PC-3 (cell line): ENCODE results near the gene NEU2. TPM values are rescaled to one million over a fixed set of nuclear protein-coding genes. Genes with fewer than 3 reads are reported as not detected.

Experiments
- ATAC-seq: fragments of 200-7000 bp; cut with Tn5 transposase; 2 replicates; pipeline ENCODE4 v1.9.1; 2020; ENCODE audit warnings: mild to moderate bottlenecking, moderate library complexity
- BruUV-seq: library from RNA; stranded (reverse); fragments of 400-500 nt; replicated peaks from 2 replicates; lab custom pipeline; 2021; lab: Mats Ljungman, UMichigan
- CTCF ChIA-PET: fragments of 300-600 bp; sonication (Branson Sonifier 250); formaldehyde crosslinking; loops from one replicate; lab custom pipeline; 2022; ENCODE audit warnings: antibody characterized with exemption; lab: Charles Lee
- POLR2A ChIA-PET: fragments of 300-600 bp; sonication (Branson Sonifier 250); formaldehyde crosslinking; loops from one replicate; lab custom pipeline; 2022; ENCODE audit warnings: antibody characterized with exemption; ENCODE audit not compliant: unreplicated experiment; lab: Charles Lee
- DNase-seq: peaks from one replicate; pipeline ENCODE4 v3.0.0-alpha.2; 2015
- H2AFZ ChIP-seq: fragments of 300-600 bp; sonication (generic); 2 replicates; pipeline ENCODE4 v1.6.0; 2016; ENCODE audit warnings: antibody characterized with exemption, low read length
- H3F3A ChIP-seq: fragments of 300-600 bp; sonication (generic); one replicate; pipeline ENCODE4 v1.6.0; 2017; ENCODE audit warnings: antibody characterized with exemption, low read length, control low read depth, mild to moderate bottlenecking; ENCODE audit not compliant: unreplicated experiment
- H3K27ac ChIP-seq: fragments of 300-600 bp; sonication (generic); 2 replicates; pipeline ENCODE4 v1.5.1; 2016; ENCODE audit warnings: mild to moderate bottlenecking, low read length
- H3K27me3 ChIP-seq: fragments of 300-600 bp; sonication (generic); 2 replicates; pipeline ENCODE4 v1.6.1; 2016; ENCODE audit warnings: low read length, mixed read lengths
- H3K36me3 ChIP-seq: fragments of 300-600 bp; sonication (generic); 2 replicates; pipeline ENCODE4 v1.6.1; 2016; ENCODE audit warnings: low read depth, mixed run types, low read length, mixed read lengths
- H3K4me1 ChIP-seq: fragments of 300-600 bp; sonication (generic); 2 replicates; pipeline ENCODE4 v1.5.1; 2016; ENCODE audit warnings: low read length; ENCODE audit not compliant: insufficient read depth
- H3K4me2 ChIP-seq: fragments of 300-600 bp; sonication (generic); 2 replicates; pipeline ENCODE4 v1.6.0; 2016; ENCODE audit warnings: low read length
- H3K4me3 ChIP-seq: fragments of 300-600 bp; sonication (generic); 2 replicates; pipeline ENCODE4 v1.5.1; 2016; ENCODE audit warnings: mild to moderate bottlenecking, low read length, mixed read lengths
- H3K79me2 ChIP-seq: fragments of 300-600 bp; sonication (generic); 2 replicates; pipeline ENCODE4 v1.6.1; 2017; ENCODE audit warnings: low read length, mixed read lengths
- H3K9ac ChIP-seq: fragments of 300-600 bp; sonication (generic); 2 replicates; pipeline ENCODE4 v1.6.0; 2016; ENCODE audit warnings: mild to moderate bottlenecking, low read length
- H3K9me2 ChIP-seq: fragments of 300-600 bp; sonication (generic); replicated peaks from 2 replicates; pipeline ENCODE4 v1.6.1; 2016; ENCODE audit warnings: mixed run types, low read length, mixed read lengths
- H3K9me3 ChIP-seq: fragments of 300-600 bp; sonication (generic); 2 replicates; pipeline ENCODE4 v1.6.1; 2016; ENCODE audit warnings: low read length, mixed read lengths
- H4K20me1 ChIP-seq: fragments of 300-600 bp; sonication (generic); 2 replicates; pipeline ENCODE4 v1.6.1; 2016; ENCODE audit warnings: low read length, mixed read lengths
- EZH2 ChIP-seq: fragments of 300-600 bp; sonication (generic); IDR thresholded peaks from one replicate; pipeline ENCODE4 v1.6.1; 2017; ENCODE audit warnings: antibody characterized with exemption, mild to moderate bottlenecking, low read length; ENCODE audit not compliant: unreplicated experiment
- EZH2phosphoT487 ChIP-seq: fragments of 300-600 bp; sonication (generic); IDR thresholded peaks from 2 replicates; pipeline ENCODE4 v1.6.1; 2018; ENCODE audit warnings: mild to moderate bottlenecking, antibody characterized with exemption, low read length, borderline replicate concordance
- intact Hi-C: fragments of 100-400 bp; cut with micrococcal nuclease; formaldehyde crosslinking; loops from 2 replicates; pipeline ENCODE4 v1.9.0; 2023
- total RNA-seq: library from RNA; depleted of rRNA; stranded (reverse); fragments of >200 nt; gene quantifications from 2 replicates; pipeline ENCODE4 v1.2.3, GENCODE V29; 2014
- TF ChIP-seq, protein P1 (sequence below): fragments of 300-600 bp; sonication (generic); conservative IDR thresholded peaks from 2 replicates; pipeline ENCODE4 v1.5.1; 2017; ENCODE audit warnings: antibody characterized with exemption, low read depth, mild to moderate bottlenecking, low read length

The NEU2 gene
- total RNA-seq, 1 experiment from 2014 or later = 4.5 TPM

DNA sequence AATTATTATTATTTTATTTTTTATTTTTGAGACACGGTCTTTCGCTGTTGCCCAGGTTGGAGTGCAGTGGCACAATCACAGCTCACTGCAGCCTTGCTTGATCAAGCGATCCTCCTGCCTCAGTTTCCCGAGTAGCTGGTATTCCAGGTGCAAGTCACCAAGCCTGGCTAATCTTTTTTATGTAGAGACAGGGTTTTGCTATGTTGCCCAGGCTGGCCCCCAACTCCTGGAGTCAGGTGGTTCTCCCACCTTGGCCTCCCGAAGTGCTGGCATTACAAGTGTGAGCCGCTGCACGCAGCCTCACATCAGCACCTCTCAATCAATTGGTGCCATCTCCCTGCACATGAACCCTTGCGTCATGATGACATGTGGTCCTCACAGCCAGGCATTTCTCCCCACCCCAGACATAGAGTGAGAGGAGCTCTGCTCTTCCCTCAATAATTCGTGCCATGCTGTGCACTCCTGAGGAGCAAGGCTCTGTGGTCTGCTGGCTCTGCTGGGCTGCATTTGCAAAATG, 33.5 kb downstream of the NEU2 start:
- H3F3A ChIP-seq = no peaks in the 10 kb centered on the region
- ChIA-PET POLR2A (no interaction called here), CTCF (interaction anchor here (0.6 kb wide), 1 partner anchor 66 kb away, joined by 3 read pairs; no protein-coding TSS in a partner anchor)
- H3K4me2 ChIP-seq = no peak overlapping the region
- H3K27ac ChIP-seq = no peak overlapping the region
- no peak overlapping the region for H2AFZ ChIP-seq
- no peak for DNase-seq
- no peaks in the 10 kb centered on the region for H4K20me1 ChIP-seq
- BruUV-seq = no TSS peak
- no peaks in the 10 kb centered on the region for H3K9me2 ChIP-seq
- no peak for ATAC-seq
- intact Hi-C loops = no loop called here
- no peaks in the 10 kb centered on the region for H3K36me3 ChIP-seq
- no peak overlapping the region for H3K9ac ChIP-seq
- H3K4me3 ChIP-seq = no peak overlapping the region
- TF ChIP-seq EZH2phosphoT487 = no peak
- TF ChIP-seq EZH2 = no peak
- TF ChIP-seq, protein P1, sequence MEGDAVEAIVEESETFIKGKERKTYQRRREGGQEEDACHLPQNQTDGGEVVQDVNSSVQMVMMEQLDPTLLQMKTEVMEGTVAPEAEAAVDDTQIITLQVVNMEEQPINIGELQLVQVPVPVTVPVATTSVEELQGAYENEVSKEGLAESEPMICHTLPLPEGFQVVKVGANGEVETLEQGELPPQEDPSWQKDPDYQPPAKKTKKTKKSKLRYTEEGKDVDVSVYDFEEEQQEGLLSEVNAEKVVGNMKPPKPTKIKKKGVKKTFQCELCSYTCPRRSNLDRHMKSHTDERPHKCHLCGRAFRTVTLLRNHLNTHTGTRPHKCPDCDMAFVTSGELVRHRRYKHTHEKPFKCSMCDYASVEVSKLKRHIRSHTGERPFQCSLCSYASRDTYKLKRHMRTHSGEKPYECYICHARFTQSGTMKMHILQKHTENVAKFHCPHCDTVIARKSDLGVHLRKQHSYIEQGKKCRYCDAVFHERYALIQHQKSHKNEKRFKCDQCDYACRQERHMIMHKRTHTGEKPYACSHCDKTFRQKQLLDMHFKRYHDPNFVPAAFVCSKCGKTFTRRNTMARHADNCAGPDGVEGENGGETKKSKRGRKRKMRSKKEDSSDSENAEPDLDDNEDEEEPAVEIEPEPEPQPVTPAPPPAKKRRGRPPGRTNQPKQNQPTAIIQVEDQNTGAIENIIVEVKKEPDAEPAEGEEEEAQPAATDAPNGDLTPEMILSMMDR = no peak
- H3K79me2 ChIP-seq = no peaks in the 10 kb centered on the region
- H3K4me1 ChIP-seq = peaks cover 13% of the 10 kb centered on the region
- no peaks in the 10 kb centered on the region for H3K27me3 ChIP-seq
- no peaks in the 10 kb centered on the region for H3K9me3 ChIP-seq

DNA sequence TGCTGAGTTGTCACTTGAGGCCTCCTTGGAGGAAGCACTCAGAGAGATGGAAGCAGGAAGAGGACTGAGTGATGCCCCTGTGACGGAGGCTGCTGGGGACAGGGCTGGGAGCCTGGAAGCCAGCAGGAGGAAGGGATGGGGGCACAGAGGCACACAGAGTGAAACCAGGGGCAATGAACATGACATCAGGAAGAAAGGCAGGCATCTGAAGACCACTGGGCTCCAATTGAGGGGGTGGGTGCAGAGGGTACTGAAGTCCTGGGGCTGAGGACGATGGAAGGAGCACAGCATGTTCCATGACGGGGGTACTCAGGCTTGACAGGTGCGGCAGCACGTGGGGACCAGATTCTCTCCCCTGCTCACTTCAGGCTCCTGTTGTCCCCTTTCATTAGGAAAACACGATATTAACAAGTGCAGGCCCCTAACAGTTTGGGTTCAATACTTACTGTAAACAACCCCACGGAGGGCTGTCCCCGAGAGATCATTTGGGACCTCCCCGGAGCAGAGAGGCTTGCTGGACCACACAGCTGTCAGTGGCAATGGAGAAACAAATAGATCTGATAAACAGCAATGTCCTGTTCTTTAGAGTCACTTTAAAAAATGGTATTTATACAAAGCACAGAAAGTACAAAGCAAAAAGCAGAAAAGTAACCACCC, 36.4 kb downstream of the NEU2 start:
- H3K9me2 ChIP-seq = no peaks in the 10 kb centered on the region
- TF ChIP-seq EZH2 = no peak
- TF ChIP-seq EZH2phosphoT487 = no peak
- TF ChIP-seq, protein P1 = no peak
- BruUV-seq = no TSS peak
- intact Hi-C loops = no loop called here
- no peaks in the 10 kb centered on the region for H3K27me3 ChIP-seq
- H4K20me1 ChIP-seq = no peaks in the 10 kb centered on the region
- DNase-seq = no peak
- no peak overlapping the region for H3K9ac ChIP-seq
- H2AFZ ChIP-seq = no peak overlapping the region
- no peaks in the 10 kb centered on the region for H3K79me2 ChIP-seq
- H3K36me3 ChIP-seq = no peaks in the 10 kb centered on the region
- 0 out of 2 replicates have a peak, but pooled peaks cover 4% of the 10 kb centered on the region for H3K9me3 ChIP-seq
- H3K4me2 ChIP-seq = no peak overlapping the region
- peaks cover 13% of the 10 kb centered on the region for H3K4me1 ChIP-seq
- ChIA-PET POLR2A (no interaction called here), CTCF (no interaction called here)
- no peak for ATAC-seq
- no peak overlapping the region for H3K4me3 ChIP-seq
- no peak overlapping the region for H3K27ac ChIP-seq
- H3F3A ChIP-seq = no peaks in the 10 kb centered on the region

DNA sequence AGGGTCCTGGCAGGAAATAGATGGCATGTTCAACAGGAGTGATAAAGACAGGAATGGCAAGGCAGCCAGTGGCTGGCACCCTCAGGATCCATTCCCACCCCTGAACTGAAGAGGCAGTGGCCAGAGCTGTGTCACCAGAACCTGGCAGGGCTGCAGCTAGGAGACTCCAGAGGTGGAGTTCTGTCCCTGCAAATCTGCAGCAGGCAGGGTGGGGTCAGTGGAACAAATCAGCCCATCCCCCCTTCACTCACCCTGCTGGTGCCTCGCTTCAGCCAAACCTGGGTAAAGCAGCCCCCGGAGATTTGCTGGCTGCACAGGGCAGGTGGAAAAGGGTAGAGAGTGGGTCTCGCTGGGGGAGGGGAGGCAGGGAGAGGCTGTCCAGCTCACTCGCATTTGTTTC, 40.4 kb downstream of the NEU2 start:
- intact Hi-C loops = no loop called here
- no peak overlapping the region for H3K4me2 ChIP-seq
- H3K79me2 ChIP-seq = no peaks in the 10 kb centered on the region
- H3K9me2 ChIP-seq = no peaks in the 10 kb centered on the region
- no peak for ATAC-seq
- ChIA-PET CTCF (no interaction called here), POLR2A (no interaction called here)
- H3K4me1 ChIP-seq = peaks cover under 1% of the 10 kb centered on the region; the same call in 1 of the 2 replicates
- TF ChIP-seq EZH2 = no peak
- TF ChIP-seq EZH2phosphoT487 = no peak
- H3K27me3 ChIP-seq = no peaks in the 10 kb centered on the region
- 0 out of 2 replicates have a peak overlapping the region, but pooled peaks have one; percentile 26 for H2AFZ ChIP-seq
- no peaks in the 10 kb centered on the region for H3K36me3 ChIP-seq
- no peak for DNase-seq
- H4K20me1 ChIP-seq = no peaks in the 10 kb centered on the region
- no peak overlapping the region for H3K9ac ChIP-seq
- no peak overlapping the region for H3K4me3 ChIP-seq
- H3K27ac ChIP-seq = no peak overlapping the region
- H3F3A ChIP-seq = no peaks in the 10 kb centered on the region
- no TSS peak for BruUV-seq
- 0 out of 2 replicates have a peak, but pooled peaks cover 4% of the 10 kb centered on the region for H3K9me3 ChIP-seq
